Measurements from ENCODE around the gene NT5C.

NT5C gene

DNA sequence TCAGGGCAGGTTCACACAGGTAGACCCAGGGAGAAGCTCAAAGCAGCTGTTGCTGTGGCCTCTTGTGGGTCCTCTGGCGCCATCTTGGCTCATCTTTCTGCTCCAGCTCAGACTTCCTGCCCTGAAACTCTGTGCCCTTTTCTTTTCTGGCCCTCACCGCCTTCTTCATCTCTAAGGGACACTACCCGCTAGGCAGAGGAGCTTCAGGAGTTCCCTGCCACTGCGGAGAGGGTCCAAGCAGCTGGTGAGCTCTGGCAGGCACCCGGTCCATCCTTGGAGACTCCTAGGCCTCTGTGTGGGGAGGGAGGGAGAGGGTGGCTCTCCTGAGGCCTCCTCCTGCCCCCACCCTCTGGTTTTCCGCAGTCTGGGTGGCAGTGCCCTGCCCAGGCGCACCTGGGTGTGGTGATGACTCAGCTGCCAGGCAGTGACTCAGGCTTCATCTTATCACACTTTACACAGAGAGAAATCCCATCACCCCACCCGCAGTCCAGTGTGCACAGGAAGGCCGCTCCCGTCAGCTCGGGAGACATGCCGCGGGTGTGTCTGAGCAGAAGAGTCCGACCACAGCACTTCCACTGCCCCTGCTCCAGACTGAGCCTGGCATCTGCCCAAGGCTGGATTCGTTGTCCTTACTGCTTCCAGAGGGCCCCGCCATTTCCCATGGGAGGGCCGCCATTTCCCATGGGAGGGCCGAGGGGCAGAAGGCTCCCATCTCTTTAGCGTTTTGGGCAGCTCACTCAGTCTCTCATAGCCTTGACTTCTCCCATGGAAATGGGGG, 7.3 kb downstream of the NT5C start:
- H3K4me3 ChIP-seq (ENCODE audit: low read depth, low read length): no peak overlapping the region

DNA sequence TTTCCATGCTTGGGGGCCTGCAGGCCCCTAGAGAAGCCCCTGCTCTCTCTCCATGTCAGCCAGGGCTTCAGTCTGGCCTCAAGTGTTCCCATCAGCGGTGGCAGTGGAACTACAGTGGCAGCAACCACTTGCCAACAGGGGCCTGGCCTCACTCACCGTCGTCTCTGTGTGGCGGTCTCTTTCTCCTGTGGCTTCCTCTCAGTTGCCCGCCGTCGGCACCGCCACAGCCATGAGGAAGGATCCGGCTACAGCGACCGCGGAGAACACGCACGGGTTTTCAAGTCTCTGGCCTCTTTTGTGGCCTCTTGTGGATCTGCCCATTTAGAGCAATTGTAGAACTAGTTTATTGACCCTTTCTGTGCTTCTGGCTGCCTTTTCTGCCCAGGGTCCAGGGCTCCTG, 13.2 kb downstream of the NT5C start:
- H3K4me3 ChIP-seq (ENCODE audit: low read depth, low read length): no peak overlapping the region

DNA sequence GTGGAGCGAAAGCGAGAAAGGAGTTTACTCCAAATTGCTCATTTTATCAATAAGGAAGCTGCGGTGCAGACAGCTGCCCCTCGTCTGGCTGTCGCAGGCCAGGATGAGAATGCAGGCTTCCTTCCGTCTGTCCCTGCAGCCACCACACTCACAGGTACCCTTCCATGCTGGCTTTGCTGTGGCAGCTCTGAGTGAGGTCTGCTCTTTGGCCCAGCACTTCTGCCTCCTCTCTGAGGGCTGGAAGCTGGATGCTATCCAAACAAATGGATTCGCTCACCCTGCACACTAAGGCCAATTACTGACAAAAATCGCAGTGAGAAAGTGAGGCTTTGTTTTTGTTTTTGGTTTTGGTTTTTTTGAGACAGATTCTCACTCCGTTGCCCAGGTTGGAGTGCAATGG, 14.8 kb downstream of the NT5C start:
- H3K4me3 ChIP-seq (ENCODE audit: low read depth, low read length): no peak overlapping the region

DNA sequence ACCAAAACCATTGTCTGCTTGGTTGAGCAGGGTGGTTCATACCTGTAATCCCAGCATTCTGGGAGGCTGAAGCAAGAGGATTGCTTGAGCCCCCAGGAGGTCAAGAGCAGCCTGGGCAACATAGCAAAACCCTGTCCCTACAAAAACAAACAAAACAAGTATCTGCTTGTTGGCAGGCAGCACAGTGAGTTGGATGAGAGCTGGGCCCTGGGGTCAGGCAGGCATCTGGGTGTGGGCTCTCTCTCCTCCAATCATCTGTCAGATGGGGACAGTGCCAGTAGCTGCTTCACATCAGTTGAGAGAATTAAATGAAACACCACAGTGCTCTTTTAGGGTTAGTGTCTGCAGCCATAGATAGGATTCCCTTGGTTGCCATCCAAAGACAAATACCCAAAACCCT, 16.0 kb downstream of the NT5C start:
- H3K4me3 ChIP-seq (ENCODE audit: low read depth, low read length): no peak overlapping the region

DNA sequence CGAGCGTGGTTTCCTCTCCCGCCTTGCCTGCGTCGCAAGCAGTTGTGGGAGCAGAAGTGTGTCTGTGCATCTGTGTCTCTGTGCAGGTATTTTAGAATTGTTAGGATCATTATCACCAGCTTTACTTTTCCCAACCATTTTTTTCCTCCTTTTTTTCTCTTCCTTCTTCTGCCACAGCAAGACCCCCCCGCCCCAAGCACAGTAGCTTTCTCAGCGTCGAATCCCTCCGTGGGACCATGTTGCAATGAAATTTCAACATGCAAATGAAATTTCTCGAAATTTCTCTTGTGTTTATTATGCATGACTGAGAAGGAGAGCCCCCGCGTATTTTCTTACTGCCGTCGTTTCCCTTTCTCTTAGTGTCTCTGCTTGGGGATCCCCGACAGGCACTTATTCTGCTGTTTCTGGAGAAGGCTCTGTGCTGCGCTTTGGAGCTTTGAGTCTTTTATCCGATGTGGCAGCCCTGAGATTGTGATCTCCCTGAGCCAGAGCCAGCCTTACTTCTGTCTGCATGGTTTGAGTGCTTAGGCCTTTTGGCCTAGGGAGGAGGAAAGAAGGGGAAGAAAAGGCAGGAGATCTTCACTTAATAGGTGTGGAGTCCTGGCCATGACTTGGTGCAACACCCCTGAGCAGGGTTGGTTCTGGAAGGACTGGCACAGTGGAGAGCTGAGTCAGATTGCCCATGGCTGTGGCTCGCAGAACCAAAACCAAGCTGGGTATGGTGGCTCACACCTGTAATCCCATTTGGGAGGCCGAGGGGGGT, 16.8 kb downstream of the NT5C start:
- no peak overlapping the region for H3K4me3 ChIP-seq (ENCODE audit: low read depth, low read length)

DNA sequence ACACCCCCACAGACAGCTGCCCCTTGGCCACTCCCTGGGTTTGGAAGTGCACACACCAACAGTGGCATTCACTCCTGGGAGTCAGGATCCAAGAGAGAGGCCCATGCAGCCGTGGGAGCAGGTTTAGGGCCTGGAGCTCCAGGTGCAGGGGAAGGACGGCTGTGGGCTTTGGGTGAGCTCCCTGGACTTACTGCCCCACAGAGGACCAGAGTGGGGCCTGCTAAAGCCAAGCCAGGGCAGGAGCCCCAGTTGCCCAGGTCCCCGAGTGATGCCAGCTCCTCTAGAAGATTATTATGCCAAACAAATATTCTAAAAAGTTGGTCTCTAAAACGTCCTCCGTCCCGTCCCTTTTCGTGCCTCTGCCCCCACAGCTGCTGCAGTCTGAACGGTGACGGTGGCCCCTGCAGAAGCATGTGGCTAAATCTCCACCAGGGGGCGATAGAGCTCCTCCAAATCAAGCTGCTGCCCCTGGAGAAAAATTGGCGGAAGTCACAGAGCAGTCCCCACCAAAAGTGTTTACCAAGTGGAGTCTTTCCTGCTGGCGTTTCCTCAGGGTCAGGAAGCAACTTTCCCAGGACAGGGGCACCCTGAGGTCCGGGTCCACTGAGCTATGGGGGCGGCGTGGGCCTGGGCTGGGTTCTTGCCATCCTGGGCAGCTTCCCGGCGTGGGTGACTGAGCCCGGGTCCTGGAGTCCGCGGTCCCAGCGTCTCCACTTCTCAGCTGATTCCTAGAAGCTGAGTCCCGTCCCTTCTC, 17.6 kb downstream of the NT5C start:
- no peak overlapping the region for H3K4me3 ChIP-seq (ENCODE audit: low read depth, low read length)

DNA sequence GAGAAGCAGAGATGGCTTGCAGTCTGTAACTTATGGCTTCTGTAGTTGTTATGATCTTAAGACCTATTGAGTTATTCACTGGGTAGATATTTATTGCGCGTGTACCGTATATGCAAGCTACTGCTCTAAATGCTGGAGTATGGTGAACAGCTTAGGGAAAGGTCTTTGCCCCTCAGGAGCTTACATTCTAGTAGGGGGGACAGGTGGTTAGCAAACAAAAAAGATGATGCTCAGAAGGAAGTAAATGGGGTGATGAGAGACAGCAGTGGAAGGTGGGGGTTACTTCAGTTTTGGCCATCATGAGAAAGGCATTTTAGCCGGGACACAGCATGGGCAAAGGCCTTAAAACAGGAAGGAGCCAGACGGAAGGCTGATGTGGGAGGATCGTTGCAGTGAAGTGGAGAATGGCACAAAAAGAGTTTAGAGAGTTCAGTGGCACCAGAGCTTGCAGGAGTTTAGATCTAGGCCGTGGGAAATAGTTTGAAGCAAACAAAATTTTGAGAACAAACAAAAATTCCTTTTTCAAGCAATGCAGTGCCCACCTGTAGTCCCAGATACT, 19.7 kb downstream of the NT5C start:
- H3K4me3 ChIP-seq (ENCODE audit: low read depth, low read length): no peak overlapping the region

DNA sequence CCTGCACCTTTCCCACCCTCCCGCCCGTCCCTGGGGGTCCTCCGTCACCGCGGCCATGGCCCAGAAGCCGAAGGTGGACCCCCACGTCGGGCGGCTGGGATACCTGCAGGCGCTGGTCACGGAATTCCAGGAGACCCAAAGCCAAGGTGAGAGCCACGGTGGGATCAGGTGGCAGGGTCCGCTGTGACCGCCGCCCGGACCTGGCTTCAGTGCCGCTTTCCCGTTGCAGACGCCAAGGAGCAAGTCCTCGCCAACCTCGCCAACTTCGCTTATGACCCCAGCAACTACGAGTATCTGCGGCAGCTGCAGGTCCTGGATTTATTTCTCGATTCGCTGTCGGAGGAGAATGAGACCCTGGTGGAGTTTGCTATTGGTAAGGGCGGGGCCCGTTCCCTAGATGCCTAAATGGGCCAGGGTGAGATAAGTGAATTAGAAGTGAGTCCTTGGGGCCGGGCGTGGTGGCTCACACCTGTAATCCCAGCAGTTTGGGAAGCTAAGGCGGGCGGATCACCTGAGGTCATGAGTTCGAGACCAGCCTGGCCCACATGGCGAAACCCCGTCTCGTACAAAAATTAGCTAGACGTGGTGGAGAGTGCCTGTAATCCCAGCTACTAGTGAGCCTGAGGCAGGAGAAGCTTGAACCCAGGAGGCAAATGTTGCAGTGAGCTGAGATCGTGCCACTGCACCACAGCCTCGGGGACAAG, 21.2 kb downstream of the NT5C start:
- H3K4me3 ChIP-seq (ENCODE audit: low read depth, low read length): peak overlapping the region; percentile 72

DNA sequence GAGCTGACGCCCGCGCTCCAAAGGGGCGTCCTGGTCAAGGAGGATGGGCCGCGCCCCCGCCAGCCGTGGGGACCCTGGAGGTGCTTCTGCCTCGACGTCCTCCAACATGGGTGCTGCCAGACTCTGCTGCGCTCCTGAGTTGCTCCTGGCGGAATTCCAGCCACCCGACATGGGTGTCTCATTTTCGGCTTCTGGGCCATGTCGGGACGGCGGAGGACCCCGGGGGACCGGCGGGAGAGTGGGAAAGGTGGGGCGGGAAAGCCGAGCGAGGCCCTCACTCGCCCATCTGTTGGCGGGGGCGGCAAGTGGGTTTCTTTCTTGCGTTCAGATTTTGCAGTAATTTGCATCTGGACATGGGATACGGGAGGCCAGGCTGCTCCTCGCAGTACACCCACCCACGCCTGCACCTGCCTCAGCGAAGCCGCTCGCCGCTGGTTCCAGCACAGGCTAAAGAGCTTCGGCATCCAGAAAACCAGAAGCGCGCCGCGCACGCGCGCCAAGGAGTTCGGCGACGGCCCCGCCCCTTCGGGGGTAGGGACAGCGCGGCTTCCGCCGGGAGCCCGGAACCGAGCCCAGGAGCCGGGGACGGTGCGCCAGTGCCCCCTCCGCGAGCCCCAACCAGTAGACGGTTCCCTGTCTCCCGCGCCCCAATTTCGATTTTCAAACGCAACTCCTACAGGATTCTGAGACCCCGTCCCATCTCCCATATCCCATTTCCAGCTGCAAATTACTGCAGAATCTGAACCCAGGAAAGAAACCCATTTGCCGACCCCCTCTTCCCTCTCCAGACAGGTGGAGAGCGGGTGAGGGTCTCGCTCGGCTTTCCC, 21.9 kb downstream of the NT5C start, which contains the start of gene ARMC7:
TSS of gene ARMC7 (plus strand) at position 563 of the 827 bp plus-strand sequence. CDS start 320 bp downstream, outside the sequence.
- H3K4me3 ChIP-seq (ENCODE audit: low read depth, low read length): peak within 1 kb of the TSS; percentile 72

DNA sequence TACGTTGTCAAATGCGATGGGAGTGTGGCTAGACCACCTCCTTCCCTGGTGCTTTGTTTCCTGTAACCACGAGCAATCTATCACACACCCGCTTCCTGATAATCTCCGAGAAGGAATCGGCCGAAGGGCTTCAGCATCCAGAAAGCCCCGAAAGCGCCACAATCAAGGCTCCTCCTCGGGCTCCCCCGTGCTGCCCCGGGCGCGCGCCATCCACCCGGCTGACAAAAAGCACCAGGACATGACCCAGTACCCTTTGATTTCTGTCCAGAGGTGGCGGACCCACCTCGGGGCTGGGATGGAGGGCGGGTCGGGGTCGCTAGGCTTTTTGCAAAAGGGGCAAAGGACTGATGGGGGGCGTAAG, 22.5 kb downstream of the NT5C start:
- H3K4me3 ChIP-seq (ENCODE audit: low read depth, low read length): peak overlapping the region; percentile 72

DNA sequence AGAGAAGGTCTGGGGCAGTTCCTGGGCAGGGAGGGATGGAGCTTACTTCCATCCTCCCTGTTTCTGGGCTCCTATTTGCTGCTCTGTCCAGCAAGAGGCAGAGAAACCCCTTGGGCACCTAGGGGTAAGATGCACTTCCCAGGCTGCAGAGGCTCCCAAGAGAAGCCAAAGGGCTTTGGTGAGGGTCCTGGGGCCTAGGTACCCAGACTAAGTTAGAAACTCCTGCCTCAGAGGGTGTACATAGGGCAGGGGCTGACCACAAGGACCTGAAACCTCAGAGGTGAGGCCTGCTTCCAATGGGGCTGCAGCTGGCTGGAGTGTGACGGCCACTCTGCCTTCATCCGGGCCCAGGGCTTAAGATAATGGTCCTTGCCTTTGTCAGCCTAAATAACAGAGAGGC, 23.3 kb downstream of the NT5C start:
- no peak overlapping the region for H3K4me3 ChIP-seq (ENCODE audit: low read depth, low read length)

DNA sequence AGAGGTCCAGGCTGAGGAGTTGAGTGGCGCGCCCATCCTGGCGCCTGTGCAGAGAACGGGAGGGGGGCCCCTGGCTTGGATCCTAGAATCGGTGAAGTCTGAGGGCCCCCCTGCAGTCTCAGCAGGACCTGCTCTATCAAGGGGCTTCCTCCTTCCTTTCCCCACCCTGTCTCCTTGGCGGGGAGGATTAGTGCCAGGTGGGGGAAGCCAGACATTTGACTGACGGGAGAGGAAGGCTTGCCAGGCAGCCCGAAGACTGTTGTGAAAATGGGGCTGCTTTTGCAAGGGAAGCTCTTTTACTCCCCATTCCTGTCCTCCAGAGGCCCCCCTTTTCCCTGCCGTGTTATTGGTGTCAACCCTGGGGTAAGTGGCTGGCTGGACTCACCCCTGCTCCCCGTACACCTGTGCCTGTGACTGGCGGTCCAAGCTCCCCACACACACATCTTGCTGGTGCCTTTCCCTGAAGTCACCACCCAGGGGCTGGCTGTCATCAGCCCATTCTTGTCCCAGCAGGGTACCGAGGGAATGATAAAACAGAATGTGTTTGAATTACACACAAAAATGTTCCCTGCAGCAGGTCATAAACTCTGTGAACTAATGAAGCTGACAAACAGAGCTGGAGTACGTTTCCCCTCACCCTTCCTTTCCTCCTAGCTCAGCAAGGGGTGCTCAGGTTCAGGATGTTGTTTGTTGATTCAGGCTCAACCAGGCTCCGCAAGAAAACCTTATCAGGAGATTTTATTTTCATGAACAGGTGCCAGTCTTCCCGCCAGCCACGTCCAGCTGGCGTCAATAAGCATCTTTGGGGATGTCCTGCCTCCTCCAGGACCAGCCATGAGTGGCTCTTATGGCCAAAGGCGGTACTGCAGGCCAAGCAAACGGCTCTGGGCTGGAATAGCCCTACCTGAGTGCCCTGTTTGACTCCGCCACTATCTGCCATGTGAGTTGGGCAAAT, 26.1 kb downstream of the NT5C start:
- H3K4me3 ChIP-seq (ENCODE audit: low read depth, low read length): no peak overlapping the region

DNA sequence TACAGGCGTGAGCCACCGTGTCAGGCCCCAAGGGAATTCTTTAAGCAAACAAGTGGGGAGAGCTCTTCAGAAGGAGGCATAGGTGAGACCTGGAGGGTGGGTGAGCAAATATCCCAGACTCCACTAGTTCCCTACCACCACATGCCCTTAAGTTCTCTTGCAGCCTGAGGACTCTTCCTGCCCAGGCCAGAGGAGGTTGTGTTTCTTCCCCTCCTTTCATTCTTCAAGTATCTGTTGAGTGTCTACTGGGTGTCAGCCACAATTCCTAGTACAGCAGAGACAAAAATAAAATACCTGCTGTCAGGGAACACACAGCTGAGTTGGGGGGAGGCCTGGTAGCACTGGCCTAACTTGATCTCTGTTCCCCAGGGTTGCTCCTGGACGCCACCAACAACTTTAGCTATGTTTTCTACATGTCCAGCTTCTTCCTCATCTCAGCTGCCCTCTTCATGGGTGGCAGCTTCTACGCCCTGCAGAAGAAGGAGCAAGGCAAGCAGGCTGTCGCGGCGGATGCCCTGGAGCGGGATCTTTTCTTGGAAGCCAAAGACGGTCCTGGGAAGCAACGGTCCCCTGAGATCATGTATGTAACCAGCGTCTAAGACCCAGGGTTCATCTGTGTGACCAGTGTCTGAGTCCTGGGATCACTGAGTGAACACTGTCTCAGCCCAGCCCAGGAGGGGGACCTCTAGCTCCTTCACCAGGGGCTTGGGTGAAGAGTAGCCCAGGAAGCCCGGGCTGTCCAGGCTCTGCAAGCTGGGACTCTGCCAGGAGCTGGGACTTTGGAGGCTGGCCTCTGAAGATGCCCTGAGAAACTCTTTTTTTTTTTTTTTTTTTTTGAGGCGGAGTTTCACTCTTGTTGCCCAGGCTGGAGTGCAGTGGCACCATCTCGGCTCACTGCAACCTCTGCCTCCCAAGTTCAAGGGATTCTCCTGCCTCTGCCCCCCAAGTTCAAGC, 27.7 kb downstream of the NT5C start:
- no peak overlapping the region for H3K4me3 ChIP-seq (ENCODE audit: low read depth, low read length)

DNA sequence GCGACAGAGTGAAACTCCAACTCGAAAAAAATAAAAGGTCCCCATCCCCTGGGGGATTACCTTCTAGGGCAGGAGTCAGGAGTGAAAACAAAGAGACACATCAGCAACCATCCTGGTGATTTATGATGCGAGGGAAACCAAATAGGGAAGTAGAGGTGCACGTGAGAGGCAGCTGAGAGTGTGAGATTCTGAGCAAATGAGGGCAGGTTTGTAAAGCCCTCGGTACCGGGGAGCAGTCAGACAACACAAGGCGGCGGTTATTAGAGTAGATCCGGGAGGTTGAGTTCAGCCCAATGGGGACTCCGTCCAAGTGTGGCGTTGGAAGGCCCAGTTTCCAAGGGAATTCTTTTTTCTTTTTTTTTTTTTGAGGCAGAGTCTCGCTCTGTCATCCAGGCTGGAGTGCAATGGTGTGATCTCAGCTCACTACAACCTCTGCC, 29.1 kb downstream of the NT5C start:
- no peak overlapping the region for H3K4me3 ChIP-seq (ENCODE audit: low read depth, low read length)

DNA sequence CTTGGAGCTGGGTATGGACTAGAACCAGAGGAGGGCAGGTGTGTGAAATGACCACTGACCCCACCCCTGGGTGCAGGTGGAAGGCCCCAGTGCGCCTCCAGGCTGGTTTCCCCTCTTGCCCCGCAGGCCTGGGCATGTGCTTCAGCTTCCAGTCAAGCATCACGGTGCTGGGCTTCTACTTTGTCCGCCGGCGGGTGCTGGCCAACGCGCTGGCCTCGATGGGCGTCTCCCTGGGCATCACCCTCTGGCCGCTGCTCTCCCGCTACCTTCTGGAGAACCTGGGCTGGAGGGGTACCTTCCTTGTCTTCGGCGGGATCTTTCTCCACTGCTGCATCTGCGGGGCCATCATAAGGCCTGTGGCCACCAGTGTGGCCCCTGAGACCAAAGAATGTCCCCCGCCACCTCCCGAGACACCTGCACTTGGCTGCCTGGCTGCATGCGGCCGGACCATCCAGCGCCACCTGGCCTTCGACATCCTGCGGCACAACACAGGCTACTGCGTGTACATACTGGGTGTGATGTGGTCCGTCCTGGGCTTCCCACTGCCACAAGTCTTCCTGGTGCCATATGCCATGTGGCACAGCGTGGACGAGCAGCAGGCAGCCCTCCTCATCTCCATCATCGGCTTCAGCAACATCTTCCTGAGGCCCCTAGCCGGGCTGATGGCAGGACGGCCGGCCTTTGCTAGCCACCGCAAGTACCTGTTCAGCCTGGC, 31.5 kb downstream of the NT5C start:
- no peak overlapping the region for H3K4me3 ChIP-seq (ENCODE audit: low read depth, low read length)

DNA sequence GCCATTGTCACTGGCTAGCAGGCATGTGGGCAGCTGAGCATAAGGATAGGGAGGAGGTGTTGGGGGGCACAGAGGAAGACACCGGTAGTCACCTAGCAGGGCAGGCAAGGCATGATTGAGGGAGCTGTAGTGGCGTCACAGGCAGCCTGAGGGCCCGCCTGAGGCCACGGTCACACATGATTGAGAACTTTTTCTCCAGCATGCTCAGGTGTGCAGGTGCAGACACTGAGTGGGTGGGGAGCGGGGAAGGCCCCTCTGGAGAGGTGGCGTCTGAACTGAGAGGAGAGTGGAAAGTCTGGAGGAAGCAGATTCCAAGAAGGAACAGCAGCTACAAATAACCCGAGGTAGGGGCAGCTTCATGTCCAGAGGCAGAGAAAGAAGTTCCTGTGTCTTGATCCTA, 32.7 kb downstream of the NT5C start:
- H3K4me3 ChIP-seq (ENCODE audit: low read depth, low read length): no peak overlapping the region

DNA sequence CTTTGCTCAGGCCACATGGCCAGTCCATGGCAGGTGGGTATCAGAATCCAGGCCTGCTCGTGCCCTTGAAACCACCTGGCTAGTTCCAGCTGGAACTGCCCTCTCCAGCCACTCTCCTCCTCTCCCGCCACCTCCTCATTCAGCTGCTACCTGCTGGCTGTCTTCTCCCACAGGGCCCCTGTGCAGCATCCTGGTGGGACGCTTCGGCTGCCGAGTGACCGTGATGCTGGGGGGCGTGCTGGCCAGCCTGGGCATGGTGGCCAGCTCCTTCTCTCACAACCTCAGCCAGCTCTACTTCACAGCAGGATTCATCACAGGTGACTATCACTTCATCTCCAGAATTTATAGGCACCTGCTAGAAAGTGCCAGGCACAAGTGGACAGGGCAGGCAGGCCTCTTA, 33.7 kb downstream of the NT5C start:
- H3K4me3 ChIP-seq (ENCODE audit: low read depth, low read length): no peak overlapping the region
